ENCODE measurements around the gene SLC18B1.

Gene SLC18B1

DNA sequence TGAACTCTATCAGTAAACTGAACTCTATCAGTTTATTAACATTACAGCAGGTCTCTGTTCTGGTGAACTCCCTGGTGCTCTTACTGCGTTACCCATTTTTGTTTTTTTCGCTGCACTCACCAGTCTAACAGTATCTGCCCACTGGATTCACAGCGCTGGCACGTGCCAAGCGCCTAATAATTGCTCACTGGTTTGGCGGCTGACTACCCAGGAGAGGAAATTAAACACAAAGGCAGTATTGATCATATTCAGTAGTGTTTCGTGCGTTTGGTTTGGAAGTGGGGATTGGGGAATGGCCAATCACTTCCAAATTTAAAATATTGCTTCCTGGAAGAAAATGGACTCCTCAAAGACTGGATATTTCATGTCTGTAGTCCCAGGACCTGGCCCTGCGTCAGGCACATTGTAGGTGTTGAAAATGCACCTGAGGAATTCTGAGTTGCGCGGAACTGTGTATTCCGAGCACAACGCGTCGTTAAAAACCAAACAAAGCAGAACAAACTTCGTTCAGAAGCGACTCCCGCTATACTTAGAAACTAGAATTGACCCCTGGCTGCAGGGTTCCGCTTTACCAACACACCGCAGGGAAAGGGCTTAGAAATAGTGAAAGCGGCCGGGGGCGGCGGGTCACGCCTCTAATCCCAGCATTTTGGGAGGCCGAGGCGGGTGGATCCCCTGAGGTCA, 14.9 kb upstream of the SLC18B1 start:
- TF ChIP-seq PPARA (CRISPR knock-in tag; IDR thresholded peaks at IDR 0.05; ENCODE audit: borderline replicate concordance) (no peak), CSDC2 (CRISPR knock-in tag; IDR thresholded peaks at IDR 0.05) (no peak), GLIS3 (CRISPR knock-in tag; IDR thresholded peaks at IDR 0.05) (no peak), BACH2 (CRISPR knock-in tag; IDR thresholded peaks at IDR 0.05; ENCODE audit: borderline replicate concordance) (no peak), TOX (CRISPR knock-in tag; IDR thresholded peaks at IDR 0.05; ENCODE audit: borderline replicate concordance) (no peak), ARNTL (CRISPR knock-in tag; IDR thresholded peaks at IDR 0.05; ENCODE audit: borderline replicate concordance, low read depth) (no peak), ESRRG (CRISPR knock-in tag; IDR thresholded peaks at IDR 0.05) (no peak), ZNF70 (CRISPR knock-in tag; IDR thresholded peaks at IDR 0.05) (no peak), TCF4 (CRISPR knock-in tag; IDR thresholded peaks at IDR 0.05; ENCODE audit: borderline replicate concordance) (no peak), ZFP30 (CRISPR knock-in tag; IDR thresholded peaks at IDR 0.05) (no peak), SNAI2 (CRISPR knock-in tag; IDR thresholded peaks at IDR 0.05) (no peak), OSR1 (CRISPR knock-in tag; IDR thresholded peaks at IDR 0.05) (no peak), RARB (CRISPR knock-in tag; IDR thresholded peaks at IDR 0.05) (no peak), ISL1 (CRISPR knock-in tag; IDR thresholded peaks at IDR 0.05) (no peak), ZNF8 (CRISPR knock-in tag; IDR thresholded peaks at IDR 0.05) (no peak), ZFP3 (CRISPR knock-in tag; IDR thresholded peaks at IDR 0.05) (no peak)
- TF ChIP-seq, protein P1, sequence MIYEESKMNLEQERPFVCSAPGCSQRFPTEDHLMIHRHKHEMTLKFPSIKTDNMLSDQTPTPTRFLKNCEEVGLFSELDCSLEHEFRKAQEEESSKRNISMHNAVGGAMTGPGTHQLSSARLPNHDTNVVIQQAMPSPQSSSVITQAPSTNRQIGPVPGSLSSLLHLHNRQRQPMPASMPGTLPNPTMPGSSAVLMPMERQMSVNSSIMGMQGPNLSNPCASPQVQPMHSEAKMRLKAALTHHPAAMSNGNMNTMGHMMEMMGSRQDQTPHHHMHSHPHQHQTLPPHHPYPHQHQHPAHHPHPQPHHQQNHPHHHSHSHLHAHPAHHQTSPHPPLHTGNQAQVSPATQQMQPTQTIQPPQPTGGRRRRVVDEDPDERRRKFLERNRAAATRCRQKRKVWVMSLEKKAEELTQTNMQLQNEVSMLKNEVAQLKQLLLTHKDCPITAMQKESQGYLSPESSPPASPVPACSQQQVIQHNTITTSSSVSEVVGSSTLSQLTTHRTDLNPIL (CRISPR knock-in tag; IDR thresholded peaks at IDR 0.05; ENCODE audit: low read depth): no peak
- TF ChIP-seq, protein P2, sequence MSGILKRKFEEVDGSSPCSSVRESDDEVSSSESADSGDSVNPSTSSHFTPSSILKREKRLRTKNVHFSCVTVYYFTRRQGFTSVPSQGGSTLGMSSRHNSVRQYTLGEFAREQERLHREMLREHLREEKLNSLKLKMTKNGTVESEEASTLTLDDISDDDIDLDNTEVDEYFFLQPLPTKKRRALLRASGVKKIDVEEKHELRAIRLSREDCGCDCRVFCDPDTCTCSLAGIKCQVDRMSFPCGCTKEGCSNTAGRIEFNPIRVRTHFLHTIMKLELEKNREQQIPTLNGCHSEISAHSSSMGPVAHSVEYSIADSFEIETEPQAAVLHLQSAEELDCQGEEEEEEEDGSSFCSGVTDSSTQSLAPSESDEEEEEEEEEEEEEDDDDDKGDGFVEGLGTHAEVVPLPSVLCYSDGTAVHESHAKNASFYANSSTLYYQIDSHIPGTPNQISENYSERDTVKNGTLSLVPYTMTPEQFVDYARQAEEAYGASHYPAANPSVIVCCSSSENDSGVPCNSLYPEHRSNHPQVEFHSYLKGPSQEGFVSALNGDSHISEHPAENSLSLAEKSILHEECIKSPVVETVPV (CRISPR knock-in tag; IDR thresholded peaks at IDR 0.05): no peak
- TF ChIP-seq, protein P3, sequence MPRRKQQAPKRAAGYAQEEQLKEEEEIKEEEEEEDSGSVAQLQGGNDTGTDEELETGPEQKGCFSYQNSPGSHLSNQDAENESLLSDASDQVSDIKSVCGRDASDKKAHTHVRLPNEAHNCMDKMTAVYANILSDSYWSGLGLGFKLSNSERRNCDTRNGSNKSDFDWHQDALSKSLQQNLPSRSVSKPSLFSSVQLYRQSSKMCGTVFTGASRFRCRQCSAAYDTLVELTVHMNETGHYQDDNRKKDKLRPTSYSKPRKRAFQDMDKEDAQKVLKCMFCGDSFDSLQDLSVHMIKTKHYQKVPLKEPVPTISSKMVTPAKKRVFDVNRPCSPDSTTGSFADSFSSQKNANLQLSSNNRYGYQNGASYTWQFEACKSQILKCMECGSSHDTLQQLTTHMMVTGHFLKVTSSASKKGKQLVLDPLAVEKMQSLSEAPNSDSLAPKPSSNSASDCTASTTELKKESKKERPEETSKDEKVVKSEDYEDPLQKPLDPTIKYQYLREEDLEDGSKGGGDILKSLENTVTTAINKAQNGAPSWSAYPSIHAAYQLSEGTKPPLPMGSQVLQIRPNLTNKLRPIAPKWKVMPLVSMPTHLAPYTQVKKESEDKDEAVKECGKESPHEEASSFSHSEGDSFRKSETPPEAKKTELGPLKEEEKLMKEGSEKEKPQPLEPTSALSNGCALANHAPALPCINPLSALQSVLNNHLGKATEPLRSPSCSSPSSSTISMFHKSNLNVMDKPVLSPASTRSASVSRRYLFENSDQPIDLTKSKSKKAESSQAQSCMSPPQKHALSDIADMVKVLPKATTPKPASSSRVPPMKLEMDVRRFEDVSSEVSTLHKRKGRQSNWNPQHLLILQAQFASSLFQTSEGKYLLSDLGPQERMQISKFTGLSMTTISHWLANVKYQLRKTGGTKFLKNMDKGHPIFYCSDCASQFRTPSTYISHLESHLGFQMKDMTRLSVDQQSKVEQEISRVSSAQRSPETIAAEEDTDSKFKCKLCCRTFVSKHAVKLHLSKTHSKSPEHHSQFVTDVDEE (CRISPR knock-in tag; IDR thresholded peaks at IDR 0.05): no peak
- TF ChIP-seq, protein P4, sequence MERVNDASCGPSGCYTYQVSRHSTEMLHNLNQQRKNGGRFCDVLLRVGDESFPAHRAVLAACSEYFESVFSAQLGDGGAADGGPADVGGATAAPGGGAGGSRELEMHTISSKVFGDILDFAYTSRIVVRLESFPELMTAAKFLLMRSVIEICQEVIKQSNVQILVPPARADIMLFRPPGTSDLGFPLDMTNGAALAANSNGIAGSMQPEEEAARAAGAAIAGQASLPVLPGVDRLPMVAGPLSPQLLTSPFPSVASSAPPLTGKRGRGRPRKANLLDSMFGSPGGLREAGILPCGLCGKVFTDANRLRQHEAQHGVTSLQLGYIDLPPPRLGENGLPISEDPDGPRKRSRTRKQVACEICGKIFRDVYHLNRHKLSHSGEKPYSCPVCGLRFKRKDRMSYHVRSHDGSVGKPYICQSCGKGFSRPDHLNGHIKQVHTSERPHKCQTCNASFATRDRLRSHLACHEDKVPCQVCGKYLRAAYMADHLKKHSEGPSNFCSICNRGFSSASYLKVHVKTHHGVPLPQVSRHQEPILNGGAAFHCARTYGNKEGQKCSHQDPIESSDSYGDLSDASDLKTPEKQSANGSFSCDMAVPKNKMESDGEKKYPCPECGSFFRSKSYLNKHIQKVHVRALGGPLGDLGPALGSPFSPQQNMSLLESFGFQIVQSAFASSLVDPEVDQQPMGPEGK (CRISPR knock-in tag; IDR thresholded peaks at IDR 0.05; ENCODE audit: borderline replicate concordance): no peak
- peak; percentile 20 for ATAC-seq

DNA sequence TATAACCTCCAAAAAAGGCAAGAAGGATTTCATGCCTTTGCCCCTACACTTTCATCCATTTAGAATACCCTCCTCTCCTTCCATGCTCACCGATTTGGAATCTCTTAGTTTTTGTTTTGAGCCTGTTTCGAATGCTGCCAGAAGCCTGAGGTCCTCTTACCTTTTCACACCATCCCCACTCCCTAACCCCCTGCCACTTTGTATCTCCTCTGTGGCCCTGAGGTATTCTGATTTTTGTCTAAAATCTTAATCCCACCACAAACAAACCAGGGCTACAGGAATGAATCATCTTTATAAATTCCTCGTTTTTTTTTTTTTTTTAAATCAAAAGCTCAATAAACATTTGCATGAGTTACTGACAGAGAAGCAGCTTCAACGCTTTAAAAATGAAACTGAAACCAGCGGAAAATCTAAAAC, 14.3 kb upstream of the SLC18B1 start:
- TF ChIP-seq ZNF565 (CRISPR knock-in tag; conservative IDR thresholded peaks at IDR 0.05; ENCODE audit: low read depth): no peak
- no peak for TF ChIP-seq ARNTL (CRISPR knock-in tag; IDR thresholded peaks at IDR 0.05; ENCODE audit: borderline replicate concordance, low read depth)
- TF ChIP-seq ISL1 (CRISPR knock-in tag; IDR thresholded peaks at IDR 0.05): no peak
- TF ChIP-seq ZC3H10 (CRISPR knock-in tag; IDR thresholded peaks at IDR 0.05): no peak
- TF ChIP-seq, protein P5, sequence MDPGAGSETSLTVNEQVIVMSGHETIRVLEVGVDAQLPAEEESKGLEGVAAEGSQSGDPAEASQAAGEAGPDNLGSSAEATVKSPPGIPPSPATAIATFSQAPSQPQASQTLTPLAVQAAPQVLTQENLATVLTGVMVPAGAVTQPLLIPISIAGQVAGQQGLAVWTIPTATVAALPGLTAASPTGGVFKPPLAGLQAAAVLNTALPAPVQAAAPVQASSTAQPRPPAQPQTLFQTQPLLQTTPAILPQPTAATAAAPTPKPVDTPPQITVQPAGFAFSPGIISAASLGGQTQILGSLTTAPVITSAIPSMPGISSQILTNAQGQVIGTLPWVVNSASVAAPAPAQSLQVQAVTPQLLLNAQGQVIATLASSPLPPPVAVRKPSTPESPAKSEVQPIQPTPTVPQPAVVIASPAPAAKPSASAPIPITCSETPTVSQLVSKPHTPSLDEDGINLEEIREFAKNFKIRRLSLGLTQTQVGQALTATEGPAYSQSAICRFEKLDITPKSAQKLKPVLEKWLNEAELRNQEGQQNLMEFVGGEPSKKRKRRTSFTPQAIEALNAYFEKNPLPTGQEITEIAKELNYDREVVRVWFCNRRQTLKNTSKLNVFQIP (CRISPR knock-in tag; IDR thresholded peaks at IDR 0.05; ENCODE audit: borderline replicate concordance, low read depth): no peak
- no peak for TF ChIP-seq CSDC2 (CRISPR knock-in tag; IDR thresholded peaks at IDR 0.05)
- no peak; the same call in 2 of the 3 replicates for ATAC-seq

Measured in SK-N-SH treated with all-trans-retinoic acid at 6 μM for 48 hours (cell line).